ENCODE measurements around the gene CKB.

Gene CKB

DNA sequence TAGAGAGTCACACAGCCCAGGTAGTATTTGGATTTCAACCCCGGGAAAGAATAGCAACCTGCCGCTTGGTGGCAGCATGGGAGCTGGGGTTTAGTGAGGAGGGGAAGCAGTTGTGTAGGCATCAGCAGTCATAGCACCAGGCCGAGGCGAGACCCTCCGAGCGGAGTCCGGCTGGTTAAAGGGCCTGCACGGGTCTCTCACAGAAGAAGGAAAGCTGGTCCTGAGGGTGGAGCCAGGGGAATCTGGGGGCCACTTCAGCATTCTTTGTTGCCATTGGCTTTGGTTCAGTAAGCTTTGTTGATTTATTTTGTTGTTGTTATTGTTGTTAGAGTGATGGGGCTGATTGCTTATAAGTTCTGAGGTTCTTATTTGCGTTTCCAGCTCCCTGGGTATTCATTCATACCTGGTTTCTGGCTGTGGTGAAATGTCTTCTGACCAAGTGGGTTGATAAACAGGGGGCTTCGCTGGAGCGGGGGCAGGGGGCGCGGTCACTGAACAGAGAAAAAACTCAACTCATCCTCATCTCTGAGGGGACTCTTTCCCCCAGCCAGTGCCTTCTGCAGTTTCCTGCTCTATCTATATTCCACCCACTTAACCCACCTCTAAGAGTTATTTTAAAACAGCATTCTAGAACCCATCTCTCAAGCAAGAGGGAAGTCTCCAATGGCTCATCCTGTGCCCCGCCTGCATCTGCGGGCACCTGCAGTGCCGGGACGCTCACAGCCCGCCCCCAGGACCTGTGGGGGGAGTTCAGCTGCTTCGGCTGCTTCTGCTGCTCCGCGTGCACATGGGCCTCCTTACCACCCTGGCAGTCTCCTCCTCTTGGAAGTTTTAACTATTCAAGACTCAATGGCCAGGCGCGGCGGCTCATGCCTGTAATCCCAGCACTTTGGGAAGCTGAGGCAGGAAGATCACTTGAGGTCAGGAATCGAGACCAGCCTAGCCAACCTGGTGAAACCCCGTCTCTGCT lies 11.6 kb downstream of the CKB start:
- DNase-seq, result no peak

- no peak for DNase-seq
Measured at GRCh38 chr14:103509864-103510723, 12.5 kb downstream of the CKB start.

- no peak for DNase-seq
Measured at GRCh38 chr14:103508521-103509329, 13.9 kb downstream of the CKB start.

GRCh38 chr14:103507751-103508150 lies 14.9 kb downstream of the CKB start:
- DNase-seq, result no peak

DNA sequence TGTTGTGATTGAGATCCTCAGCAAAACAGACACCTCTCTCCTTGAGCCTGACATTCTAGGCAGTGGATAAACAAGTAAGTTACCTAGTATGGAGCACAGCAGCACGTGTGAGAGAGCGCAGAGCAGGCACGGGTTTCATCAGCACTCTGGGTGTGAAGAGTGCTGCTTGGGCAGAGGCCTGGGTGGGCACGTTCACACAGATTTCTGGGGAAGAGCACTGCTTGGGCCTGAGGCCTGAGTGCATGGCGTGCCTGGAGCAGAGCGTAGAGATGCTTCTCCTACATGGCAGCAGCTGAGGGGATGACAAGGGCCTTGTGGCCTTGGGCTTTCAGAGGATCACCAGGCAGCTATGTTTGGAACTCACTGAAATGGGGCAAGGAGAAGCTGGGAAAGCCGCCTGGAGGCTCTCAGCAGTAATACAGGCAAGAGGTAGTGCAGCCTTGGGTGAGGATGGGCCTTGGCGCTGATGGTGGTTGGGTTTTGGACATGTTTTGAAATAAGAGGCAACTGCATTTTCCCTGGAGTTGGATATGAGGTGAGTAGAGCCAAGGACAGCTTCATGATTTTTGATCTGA lies 17.6 kb downstream of the CKB start:
- no peak for DNase-seq

GRCh38 chr14:103503296-103503695 lies 19.3 kb downstream of the CKB start:
- no peak for DNase-seq

DNA sequence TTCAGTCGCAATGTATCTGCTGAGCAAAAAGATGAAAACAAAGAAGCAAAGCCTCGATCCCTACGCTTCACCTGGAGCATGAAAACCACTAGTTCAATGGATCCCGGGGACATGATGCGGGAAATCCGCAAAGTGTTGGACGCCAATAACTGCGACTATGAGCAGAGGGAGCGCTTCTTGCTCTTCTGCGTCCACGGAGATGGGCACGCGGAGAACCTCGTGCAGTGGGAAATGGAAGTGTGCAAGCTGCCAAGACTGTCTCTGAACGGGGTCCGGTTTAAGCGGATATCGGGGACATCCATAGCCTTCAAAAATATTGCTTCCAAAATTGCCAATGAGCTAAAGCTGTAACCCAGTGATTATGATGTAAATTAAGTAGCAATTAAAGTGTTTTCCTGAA lies 19.8 kb downstream of the CKB start:
- no peak for DNase-seq

- DNase-seq, result no peak
Measured at GRCh38 chr14:103501921-103502669, 20.5 kb downstream of the CKB start.

DNA sequence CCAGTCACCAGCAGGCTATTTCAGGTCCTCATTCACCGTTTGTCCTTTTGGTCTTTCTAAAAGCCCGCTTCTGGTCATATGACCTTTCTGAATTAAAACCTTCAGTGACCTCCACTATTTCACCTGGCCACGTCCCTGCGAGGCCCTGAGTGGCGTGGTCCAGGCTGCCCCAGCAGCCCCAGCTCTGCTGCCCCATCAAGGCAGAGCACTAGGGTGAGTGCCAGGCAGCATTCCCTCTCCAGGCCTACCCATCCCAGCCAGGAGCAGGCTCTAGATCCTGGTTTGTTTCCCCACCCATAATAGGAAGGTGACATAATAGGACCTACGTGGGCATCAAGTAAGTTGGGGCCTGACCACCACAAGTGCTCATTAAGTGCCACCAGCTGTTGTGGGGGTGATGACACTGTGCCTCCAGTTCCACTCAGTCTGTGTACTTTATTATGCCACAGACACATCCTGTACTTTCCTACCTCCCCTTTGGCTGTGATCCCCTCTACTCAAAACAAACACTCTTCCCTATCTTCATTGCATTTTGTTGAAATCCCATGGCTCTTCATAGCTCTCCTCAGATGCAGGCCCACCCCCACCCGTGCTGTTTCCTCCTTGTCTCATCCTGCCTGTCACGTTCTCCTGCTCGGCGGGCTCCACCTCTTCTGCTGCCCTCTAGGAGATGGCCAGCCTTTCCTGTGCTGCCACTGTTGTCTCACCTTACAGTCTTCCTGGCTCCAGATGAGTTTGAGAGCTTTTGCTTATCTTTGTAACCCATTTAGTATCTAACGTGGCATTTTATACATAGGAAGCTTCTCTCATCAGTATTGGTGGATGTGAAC lies 21.4 kb downstream of the CKB start:
- peak; percentile 14 for DNase-seq

- peak; percentile 64 for DNase-seq
Measured at GRCh38 chr14:103500148-103500990, 22.3 kb downstream of the CKB start.

DNA sequence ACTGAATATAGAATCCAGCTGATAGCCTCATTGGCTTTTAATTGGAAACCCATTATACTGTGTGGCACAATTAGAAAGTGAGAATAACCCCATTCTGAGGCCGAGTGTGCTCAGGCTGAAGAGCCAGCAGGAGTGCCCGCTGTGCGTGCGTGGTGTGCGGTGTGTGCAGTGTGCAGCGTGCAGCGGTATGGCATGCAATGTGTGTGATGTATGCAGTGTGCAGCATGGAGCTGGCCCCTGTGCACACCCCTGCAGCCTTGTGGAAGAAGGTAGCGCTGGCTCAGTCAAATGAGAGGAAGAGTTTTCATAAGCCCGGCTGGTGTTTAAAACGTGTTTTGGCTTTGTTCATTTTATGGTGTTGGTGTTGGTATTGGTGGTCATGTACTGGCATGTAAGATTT lies 22.9 kb downstream of the CKB start:
- DNase-seq, result no peak

DNA sequence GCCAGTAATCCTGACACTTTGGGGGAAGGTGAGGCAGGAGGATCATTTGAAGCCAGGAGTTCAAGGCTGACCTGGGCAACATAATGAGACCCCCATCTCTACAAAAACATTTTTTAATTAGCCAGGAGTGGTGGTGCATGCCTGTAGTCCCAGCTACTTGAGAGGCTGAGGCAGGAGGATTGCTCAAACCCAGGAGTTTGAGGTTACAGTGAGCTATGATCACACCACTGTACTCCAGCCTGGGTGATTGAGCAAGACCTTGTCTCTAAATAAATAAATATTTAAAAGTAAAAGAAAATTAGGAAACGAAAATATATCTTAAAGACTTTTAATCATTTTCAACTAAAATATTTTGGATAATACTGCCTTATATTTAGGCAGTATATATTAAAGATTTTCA lies 25.9 kb downstream of the CKB start:
- no peak for DNase-seq

DNA sequence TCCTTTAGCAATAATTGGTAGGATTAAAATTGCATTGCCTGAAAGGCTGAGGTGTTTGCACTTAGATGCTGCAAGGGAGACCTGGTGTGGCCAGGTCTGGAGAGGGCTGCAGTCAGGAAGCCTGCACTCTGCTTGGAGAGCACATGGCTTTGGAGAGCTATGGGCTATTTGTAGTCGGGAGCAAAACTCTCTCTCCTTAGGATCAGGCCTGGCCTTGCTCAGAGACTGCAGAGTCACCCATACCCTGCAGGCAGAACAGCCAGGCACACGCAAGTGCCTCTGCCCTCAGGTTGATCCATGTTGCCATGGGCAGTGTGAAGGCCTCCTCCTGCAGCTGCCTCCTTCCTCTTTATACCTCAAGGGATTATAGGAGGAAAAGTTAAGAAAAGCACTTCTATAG lies 26.8 kb downstream of the CKB start:
- no peak for DNase-seq

- no peak for DNase-seq
Measured at GRCh38 chr14:103492156-103492925, 30.3 kb downstream of the CKB start.

- DNase-seq, result no peak
Measured at GRCh38 chr14:103491691-103492090, 30.9 kb downstream of the CKB start.

DNA sequence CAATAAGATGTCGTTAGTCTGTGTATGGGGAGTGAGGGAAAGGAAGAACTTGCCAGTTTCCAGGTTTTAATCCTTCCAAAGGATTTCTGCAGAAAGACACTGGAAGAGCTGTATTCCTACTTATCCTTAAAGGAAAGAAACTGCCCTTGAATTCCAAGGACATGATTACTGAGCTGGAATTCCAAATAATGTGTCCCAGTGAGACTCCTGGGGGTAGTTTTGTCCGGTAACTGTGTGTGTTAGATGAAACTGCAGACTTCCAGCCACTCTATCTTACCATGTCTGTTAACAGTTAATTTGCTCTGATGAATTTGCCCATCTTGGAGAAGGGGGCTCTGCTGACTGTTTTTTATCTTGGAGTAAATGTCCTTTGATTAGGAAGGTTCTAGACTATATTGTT lies 33.0 kb downstream of the CKB start:
- DNase-seq, result no peak

DNA sequence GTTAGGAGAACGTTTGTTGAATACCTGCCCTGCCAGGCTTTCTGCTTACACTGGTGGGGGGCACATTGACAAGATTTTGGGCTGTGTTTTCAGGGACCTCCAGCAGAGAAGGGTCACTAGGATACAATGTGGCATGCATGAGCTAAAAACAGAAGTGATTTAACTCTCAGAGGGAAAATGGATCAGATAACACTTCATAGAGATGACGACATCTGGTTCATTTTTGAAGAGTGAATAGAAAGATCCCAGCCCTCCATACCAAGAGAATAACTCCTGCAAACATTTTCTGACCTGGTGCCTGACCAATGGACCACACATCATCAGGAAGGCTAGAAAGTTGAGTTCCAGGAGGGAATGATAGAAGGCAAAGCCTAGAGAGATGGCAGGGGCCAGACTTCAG lies 33.7 kb downstream of the CKB start:
- no peak for DNase-seq

GRCh38 chr14:103488071-103488470 lies 34.6 kb downstream of the CKB start:
- no peak for DNase-seq

DNA sequence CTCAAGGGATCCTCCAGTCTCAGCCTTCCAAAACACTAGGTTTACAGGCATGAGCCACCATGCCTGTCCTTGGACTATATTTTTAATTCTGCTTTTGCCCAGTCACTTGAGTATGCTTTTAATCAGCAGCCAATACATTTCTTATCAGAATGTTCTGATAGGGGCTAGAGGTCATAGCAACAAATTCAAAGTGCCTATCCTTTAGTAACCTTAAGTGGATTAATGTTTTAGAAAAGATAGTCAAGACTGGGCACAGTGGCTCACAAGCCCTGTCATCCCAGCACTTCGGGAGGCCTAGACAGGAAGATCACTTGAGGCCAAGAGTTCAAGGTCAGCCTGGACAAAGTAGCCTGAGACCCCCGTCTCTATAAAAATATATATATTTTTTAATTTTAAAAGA lies 37.1 kb downstream of the CKB start:
- DNase-seq, result no peak

Measured in NCI-H2029 (cell line).